ES-I3 (cell line): ENCODE results near the gene FBP1.

ENCODE experiments used
- H3K36me3 ChIP-seq: 2 replicates; pipeline ENCODE4 v1.6.1; 2013; ENCODE audit warnings: mild to moderate bottlenecking, low read length, control low read depth, moderate library complexity; ENCODE audit not compliant: insufficient read depth
- H3K4me1 ChIP-seq: 2 replicates; pipeline ENCODE4 v1.6.1; 2013; ENCODE audit warnings: mild to moderate bottlenecking, control low read depth, low read length; ENCODE audit not compliant: insufficient read depth
- H3K9ac ChIP-seq: 2 replicates; pipeline ENCODE4 v1.6.1; 2013; ENCODE audit warnings: low read depth, mild to moderate bottlenecking, low read length, moderate library complexity
- H3K9me3 ChIP-seq: 2 replicates; pipeline ENCODE4 v1.6.1; 2013; ENCODE audit warnings: mild to moderate bottlenecking, low read length, moderate library complexity; ENCODE audit not compliant: control insufficient read depth, insufficient read depth

FBP1 gene

DNA sequence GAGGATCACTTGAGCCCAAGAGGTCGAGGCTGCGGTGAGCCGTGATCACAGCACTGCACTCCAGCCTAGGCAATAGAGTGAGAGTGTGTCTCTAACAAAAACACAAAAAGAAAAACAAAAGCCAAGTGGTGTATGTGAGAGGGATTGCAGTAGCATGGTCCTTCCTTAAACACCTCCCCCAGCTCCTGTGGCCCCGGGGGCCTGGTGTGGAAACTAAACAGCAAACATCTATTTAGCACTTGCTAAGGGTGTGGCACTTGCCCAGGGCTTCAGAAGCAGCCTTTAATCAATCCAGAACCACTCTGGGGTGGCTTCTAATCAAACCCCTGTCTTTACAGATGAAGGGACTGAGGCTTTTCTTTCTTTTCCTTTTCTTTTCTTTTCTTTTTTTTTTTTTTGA, 4.4 kb upstream of the FBP1 start:
- Histone ChIP-seq H3K36me3 (no peaks in the 10 kb centered on the region), H3K9me3 (no peaks in the 10 kb centered on the region), H3K9ac (no peak overlapping the region), H3K4me1 (peaks cover 7% of the 10 kb centered on the region; the same call in 1 of the 2 replicates)

GRCh38 chr9:94643176-94643575, 3.9 kb upstream of the FBP1 start:
- peaks cover 7% of the 10 kb centered on the region; the same call in 1 of the 2 replicates for H3K4me1 ChIP-seq
- no peak overlapping the region for H3K9ac ChIP-seq
- H3K9me3 ChIP-seq, result no peaks in the 10 kb centered on the region
- no peaks in the 10 kb centered on the region for H3K36me3 ChIP-seq

DNA sequence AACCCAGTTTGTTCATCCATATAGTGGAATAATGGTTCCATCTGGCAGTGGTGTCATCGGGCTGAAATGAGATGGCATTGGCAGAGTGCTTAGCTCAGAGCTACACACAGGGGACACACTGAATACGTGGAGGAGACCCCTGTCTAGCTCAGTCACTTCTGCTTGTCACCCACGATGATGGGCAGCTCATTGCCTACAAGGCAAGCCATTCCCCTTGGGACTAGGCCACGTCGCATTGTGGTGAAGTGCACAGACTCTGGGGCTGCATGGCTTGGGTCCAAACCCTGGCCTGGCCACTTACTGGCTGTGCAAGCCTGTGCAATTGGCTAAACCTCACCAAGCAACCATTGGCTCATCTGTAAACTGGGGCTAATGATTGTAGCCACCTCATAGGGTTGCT, 3.2 kb upstream of the FBP1 start:
- no peaks in the 10 kb centered on the region for H3K36me3 ChIP-seq
- no peaks in the 10 kb centered on the region for H3K9me3 ChIP-seq
- no peak overlapping the region for H3K9ac ChIP-seq
- H3K4me1 ChIP-seq, result peaks cover 7% of the 10 kb centered on the region; the same call in 1 of the 2 replicates

DNA sequence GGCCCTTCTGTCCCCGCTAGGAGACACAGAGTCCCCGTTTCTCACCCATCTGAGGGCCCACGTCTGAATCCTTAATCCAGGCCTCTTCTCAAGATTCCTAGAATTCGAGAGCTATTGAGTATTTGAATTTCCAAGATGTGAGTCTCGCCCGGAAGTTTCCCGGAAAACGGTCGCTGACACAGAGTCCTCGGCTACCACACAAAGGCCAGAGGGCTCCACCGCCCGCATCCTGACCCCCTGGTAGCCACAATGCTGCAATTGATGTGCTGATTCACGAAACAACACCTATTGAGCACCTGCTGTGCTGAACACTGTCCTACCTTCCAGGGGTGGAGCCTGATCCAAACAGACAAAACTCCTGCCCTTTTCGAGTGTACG, 670 bp upstream of the FBP1 start:
- H3K4me1 ChIP-seq, result peaks cover 7% of the 10 kb centered on the region; the same call in 1 of the 2 replicates
- H3K36me3 ChIP-seq, result no peaks in the 10 kb centered on the region
- H3K9ac ChIP-seq, result peak overlapping the region; percentile 51
- no peaks in the 10 kb centered on the region for H3K9me3 ChIP-seq

- no peaks in the 10 kb centered on the region for H3K9me3 ChIP-seq
- H3K9ac ChIP-seq, result peak overlapping the region; percentile 51; the same call in 1 of the 2 replicates
- H3K36me3 ChIP-seq, result no peaks in the 10 kb centered on the region
- H3K4me1 ChIP-seq, result peaks cover 7% of the 10 kb centered on the region; the same call in 1 of the 2 replicates
These were observed 820 bp downstream of the FBP1 start for GRCh38 chr9:94638335-94639060.

GRCh38 chr9:94632737-94633136, 6.6 kb downstream of the FBP1 start:
- Histone ChIP-seq H3K36me3 (no peaks in the 10 kb centered on the region), H3K9me3 (no peaks in the 10 kb centered on the region), H3K9ac (no peak overlapping the region), H3K4me1 (peaks cover 14% of the 10 kb centered on the region)

- peaks cover 14% of the 10 kb centered on the region for H3K4me1 ChIP-seq
- no peaks in the 10 kb centered on the region for H3K9me3 ChIP-seq
- no peaks in the 10 kb centered on the region for H3K36me3 ChIP-seq
- H3K9ac ChIP-seq, result no peak overlapping the region
These were observed 7.7 kb downstream of the FBP1 start for GRCh38 chr9:94631599-94631998.

- Histone ChIP-seq H3K36me3 (no peaks in the 10 kb centered on the region), H3K4me1 (peaks cover 14% of the 10 kb centered on the region), H3K9ac (no peak overlapping the region), H3K9me3 (no peaks in the 10 kb centered on the region)
These were observed 8.5 kb downstream of the FBP1 start for GRCh38 chr9:94630833-94631232.

DNA sequence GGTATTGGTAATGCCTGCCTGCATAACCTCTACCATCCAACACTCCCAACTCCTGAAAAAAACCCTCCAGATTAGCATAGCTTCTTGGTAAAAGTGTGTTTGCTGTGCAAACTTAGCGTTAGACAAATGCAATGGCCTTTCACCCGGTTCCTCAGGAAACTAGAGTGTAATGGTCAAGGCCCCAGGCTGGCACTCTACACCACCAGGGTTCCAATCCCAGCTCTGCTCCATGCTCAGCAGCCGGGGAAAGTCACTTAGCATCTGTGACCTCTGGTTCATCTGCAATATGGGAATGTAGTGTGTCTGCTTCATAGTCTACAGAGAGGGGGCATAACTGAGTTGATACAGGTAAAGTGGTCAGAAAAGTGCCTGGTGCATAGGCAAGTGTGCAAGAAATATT, 9.0 kb downstream of the FBP1 start:
- H3K9ac ChIP-seq, result no peak overlapping the region
- peaks cover 14% of the 10 kb centered on the region for H3K4me1 ChIP-seq
- no peaks in the 10 kb centered on the region for H3K9me3 ChIP-seq
- no peaks in the 10 kb centered on the region for H3K36me3 ChIP-seq

DNA sequence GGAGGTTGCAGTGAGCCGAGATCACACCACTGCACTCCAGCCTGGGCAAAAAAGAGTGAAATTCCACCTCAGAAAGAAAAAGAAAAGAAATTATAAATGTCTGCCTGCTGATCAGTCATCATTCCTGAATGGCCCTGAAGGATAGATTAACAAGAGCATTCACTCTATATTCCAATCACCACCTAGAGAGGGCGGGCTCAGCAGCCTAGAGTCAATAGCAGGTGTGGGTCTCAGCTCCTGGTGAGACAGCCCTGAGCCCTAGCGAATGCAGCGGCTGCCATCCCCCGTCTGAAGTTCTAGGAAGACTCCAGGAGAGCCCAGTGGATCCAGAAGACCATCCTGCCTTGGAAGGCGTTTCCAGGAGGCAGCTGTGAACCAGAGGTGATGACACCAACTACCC, 12.0 kb downstream of the FBP1 start:
- Histone ChIP-seq H3K36me3 (no peaks in the 10 kb centered on the region), H3K9ac (no peak overlapping the region), H3K4me1 (peaks cover 14% of the 10 kb centered on the region), H3K9me3 (no peaks in the 10 kb centered on the region)

DNA sequence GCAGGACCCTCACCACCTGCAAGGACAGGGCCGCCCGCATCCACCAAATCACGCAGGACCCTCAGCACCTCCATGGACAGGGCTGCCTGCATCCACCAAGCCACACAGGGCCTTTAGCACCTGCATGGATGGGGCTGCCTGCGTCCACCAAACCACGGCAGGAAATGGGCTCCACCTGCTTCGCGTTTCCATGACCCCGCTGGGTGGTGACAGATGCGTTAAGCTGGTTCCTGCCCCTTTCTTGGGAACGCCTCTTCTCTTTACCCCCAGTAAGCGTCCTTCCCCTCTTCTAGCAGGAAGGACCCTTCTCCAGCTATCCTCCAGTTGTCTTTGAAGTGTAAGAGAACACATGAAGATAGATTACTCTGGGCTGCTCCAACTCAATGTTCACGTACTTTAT, 13.5 kb downstream of the FBP1 start:
- Histone ChIP-seq H3K9me3 (no peaks in the 10 kb centered on the region), H3K9ac (no peak overlapping the region), H3K36me3 (no peaks in the 10 kb centered on the region), H3K4me1 (peaks cover 5% of the 10 kb centered on the region)

GRCh38 chr9:94624629-94625028, 14.7 kb downstream of the FBP1 start:
- H3K36me3 ChIP-seq, result no peaks in the 10 kb centered on the region
- no peaks in the 10 kb centered on the region for H3K4me1 ChIP-seq
- no peaks in the 10 kb centered on the region for H3K9me3 ChIP-seq
- H3K9ac ChIP-seq, result no peak overlapping the region

DNA sequence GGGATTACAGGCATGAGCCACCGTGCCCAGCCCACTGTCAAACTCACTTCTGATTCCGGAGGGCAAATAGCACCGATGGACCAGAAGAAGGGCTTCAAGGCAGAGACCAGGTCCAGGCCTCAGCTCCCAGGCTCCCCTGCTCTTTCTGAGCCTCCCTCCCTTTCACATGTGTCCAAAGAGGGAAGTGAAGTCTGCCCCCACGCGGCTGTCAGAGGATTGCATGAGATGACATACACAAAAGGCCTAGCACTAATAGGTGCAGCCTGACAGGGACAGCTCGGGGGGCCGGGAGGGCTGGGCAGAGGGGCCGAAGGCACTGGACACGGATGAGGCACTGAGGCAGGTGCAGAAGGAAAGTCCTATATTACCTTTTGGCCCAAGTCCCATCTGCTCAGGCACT, 16.1 kb downstream of the FBP1 start:
- Histone ChIP-seq H3K9ac (no peak overlapping the region), H3K9me3 (no peaks in the 10 kb centered on the region), H3K36me3 (no peaks in the 10 kb centered on the region), H3K4me1 (no peaks in the 10 kb centered on the region)

GRCh38 chr9:94622087-94622800, 17.1 kb downstream of the FBP1 start:
- Histone ChIP-seq H3K9me3 (no peaks in the 10 kb centered on the region), H3K9ac (no peak overlapping the region)

DNA sequence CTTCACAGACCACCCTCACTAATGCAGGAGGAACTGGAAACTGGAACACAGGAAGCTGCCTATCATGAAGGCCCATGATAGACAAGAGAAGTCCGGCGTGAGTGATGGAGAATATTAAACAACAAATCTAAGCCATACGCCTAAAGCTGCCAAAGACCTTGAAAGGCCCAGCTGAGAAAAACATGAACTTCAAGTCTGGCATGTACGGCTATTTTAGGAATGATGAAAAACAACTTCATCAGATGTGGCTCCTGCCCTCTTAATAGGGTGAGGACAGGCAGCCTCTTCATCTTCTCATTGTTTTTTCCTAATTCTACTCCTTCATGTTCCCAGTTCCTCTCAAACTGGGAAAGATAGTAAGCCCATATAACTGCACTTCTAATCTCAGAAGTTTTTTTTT, 20.3 kb downstream of the FBP1 start:
- Histone ChIP-seq H3K4me1 (no peaks in the 10 kb centered on the region), H3K9me3 (no peaks in the 10 kb centered on the region), H3K36me3 (no peaks in the 10 kb centered on the region), H3K9ac (no peak overlapping the region)

More at GRCh38 chr9:94622087-94622800, 17.1 kb downstream of the FBP1 start:
- no peaks in the 10 kb centered on the region for H3K36me3 ChIP-seq
- no peaks in the 10 kb centered on the region for H3K4me1 ChIP-seq
